GM18858 (cell line): Measurements from ENCODE around the gene PCBP3.
"Not testable (repeated sequence)": the region's sequence is repeated elsewhere in the genome, so short reads cannot be mapped to it uniquely, and the experiment has no call there.

ENCODE experiments used
- ATAC-seq: cut with Tn5 transposase; IDR thresholded peaks from one replicate; pipeline ENCODE4 v1.9.1; 2021; ENCODE audit not compliant: unreplicated experiment

The PCBP3 gene

GRCh38 chr21:45954921-45955320 is 311.4 kb downstream of the PCBP3 start:
- ATAC-seq, result no peak

DNA sequence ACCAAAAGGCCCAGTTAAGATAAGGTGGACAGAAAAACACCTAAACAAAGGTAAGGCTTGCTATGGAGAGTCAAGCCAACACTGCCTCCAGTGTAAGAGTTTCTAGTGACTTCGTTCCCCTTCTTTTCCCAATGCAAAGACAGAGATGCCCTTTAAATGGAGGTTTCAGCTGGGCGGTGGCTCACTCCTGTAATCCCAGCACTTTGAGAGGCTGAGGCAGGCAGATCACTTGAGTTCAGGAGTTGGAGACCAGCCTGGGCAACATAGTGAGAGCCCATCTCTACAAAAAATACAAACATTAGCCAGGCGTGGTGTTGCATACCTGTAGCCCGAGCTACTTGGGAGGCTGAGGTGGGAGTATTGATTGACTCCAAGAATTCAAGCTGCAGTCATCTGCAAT is 314.0 kb downstream of the PCBP3 start:
- ATAC-seq, result no peak

- no peak for ATAC-seq
Measured at GRCh38 chr21:45957981-45958600, 314.6 kb downstream of the PCBP3 start.

DNA sequence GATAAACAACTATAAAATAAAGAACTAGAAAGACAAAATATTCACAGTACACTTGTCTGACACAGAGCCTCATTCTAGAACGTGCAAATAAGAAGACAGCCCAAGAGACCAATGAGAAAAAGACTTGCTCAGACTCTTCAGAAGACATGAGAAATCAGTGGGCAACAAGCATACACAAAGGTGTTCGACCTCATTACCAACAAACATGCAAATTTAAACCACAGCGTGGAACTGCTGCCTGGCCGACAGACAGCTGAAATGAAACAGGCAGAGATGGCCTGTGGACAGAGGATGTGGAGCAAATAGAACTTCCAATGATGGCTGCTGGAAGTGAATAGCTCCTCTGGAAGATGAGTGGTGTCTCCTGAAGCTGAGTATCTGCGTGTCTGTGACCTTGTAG is 315.7 kb downstream of the PCBP3 start:
- ATAC-seq, result no peak

DNA sequence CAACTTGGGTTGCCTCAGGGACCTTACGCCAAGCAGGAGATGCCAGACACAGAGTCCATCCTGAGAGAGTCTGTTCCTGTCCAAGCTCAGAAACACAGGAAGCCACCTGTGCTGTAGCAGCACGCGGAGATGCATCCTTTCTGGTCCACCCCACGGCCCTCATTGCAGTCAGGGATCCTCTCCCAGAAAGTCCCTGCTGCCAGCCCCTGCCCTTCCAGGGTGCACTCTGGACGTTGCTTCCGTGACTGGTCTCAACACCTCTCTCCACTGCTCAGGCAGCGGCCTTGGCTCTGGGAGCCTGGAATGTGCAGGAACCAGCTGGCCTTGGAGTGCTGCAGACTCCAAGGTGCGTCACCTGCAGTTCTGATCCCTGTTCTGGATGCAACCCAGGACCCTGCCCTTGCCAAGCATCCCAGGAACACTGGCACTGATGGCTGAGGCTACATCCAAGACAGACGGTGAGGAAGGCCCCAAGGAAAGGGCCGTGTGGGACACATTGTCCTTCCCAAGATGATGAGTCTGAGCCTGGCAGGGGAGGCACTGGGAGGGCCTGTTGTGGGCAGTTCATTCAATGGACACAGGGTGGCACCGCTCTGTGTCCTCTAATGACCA is 316.4 kb downstream of the PCBP3 start:
- ATAC-seq, result no peak

DNA sequence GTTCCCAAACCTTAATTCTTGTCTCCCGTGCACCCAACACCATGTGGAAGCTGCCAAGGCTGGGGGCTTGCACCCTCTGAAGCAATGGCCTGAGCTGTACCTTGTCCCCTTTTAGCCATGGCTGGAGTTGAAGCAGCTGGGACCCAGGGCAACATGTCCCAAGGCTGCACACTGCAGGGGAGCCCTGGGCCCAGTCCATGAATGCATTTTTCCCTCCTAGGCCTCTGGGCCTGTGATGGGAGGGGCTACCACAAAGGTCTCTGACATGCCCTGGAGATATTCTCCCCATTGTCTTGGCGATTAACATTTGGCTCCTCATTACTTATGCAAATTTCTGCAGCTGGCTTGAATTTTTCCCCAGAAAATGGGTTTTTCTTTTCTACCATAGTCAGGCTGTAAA is 317.9 kb downstream of the PCBP3 start:
- ATAC-seq, result not testable (repeated sequence)

DNA sequence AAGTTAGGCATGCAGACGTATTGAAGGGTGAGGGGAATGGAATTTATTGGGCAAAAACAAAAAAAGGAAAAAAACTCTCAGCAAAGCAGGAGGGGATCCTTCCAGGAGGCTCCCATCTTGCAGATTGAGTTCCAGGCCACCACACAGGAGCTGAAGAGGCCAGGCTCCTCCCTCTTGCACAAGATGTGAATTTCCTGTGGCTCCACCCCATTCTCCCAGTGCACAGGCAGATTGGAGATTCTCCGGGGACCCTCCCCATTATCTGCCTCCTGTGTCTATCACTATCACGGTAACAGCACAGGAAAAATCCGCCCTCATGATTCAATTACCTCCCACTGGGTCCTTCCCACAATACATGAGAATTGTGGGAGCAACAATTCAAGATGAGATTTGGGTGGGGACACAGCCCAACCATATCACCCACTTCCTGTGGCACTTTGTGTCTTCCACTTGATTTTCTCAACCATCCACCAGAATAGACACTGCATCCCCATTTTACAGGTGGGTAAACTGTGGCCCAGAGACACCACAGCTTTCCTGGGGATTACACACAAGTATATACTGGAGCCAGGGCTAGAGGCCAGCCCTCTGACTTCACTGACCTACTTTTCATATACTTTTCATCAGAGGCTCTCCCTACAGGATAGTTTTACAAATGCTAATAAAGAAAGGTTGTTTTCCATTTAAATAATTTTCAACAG is 319.2 kb downstream of the PCBP3 start:
- ATAC-seq, result no peak

- ATAC-seq, result no peak
Measured at GRCh38 chr21:45963232-45963570, 319.7 kb downstream of the PCBP3 start.

GRCh38 chr21:45964649-45965048 is 321.1 kb downstream of the PCBP3 start:
- ATAC-seq, result no peak

DNA sequence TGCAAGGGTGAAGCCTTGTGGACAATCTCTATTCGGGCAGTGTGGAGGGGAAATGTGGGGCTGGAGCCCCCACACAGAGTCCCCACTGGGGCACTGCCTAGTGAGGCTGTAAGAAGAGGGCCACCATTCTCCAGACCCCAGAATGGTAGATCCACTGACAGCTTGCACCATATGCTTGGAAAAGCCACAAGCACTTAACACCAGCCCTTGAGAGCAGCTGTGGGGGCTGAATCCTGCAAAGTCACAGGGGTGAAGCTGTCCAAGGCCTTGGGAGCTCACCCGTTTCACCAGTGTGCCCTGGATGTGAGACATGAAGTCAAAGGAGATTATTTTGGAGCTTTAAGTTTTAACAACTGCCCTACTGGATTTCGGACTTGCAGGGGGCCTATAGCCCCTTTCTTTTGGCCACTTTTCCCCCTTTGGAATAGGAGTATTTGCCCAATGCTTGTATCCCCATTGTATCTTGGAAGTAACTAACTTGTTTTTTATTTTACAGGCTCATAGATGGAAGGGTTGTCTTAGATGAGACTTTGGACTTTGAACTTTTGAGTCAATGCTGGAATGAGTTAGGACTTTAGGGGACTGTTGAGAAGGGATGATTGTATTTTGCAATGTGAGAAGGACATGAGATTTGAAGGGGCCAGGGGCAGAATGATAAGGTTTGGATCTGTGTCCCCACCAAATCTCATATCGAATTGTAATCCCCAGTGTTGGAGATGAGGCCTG is 321.7 kb downstream of the PCBP3 start:
- no peak for ATAC-seq

DNA sequence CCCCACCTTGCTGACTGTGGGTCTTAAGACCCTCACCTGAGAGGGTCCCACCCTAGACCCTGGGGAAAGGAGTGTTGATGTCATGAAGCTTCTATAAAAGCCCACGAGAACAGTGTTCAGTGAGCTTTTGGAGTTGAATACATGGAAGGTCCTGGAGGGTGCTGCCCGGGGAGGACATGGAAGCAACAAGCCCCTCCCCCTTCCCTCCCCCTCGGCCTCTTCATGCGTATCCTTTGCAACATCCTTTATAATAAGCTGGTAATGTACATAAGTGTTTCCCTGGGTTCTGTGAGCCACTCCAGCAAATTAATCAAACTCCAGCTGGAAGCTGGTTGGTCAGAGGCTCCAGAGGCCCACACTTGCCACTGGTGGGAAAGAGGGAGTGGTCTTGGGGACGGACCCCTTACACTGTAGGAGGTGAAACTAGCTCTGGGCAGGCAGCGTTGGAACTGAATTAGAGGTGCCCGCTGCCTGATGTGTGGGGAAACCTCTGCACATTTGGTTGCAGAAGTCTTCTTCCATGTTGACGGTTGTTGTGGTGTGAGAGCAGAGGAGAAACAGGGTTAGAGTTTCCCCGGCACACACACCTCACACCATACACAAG is 323.4 kb downstream of the PCBP3 start:
- no peak for ATAC-seq

DNA sequence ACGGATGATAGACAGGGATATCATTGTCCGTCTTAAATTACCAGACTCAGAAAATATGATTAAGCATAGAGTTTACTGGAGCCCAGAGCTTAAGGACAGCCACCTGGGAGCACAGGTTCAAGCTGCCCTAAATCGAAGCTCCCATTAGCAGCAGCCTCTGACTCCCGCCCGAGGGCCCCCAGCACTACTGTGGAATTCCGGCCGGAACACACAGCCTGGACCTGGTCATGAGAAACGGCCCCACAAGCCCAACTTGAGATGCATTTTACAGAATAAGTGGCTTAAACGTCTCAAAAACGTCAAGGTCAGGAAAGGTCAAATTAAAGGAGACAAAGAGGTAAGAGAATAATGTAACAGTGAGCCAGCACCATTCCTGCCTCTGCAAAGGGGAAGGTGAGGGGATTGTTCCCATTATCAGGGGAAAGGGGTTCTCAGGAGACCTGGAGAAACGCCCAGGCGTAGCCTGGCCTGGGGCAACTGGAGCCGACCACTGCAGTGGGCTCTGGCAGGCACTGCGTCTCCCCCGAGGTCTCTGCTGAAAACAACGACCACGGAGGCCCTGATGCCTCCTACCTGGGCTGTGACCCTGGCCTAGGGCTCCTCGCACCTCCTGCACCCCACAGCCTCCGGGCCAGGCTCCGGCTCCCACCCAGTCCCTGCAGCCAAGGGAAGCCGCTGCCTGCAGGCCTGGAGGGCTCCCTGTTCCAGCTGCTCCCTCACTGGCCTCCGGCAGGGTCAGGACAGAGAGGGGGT is 326.6 kb downstream of the PCBP3 start:
- no peak for ATAC-seq

DNA sequence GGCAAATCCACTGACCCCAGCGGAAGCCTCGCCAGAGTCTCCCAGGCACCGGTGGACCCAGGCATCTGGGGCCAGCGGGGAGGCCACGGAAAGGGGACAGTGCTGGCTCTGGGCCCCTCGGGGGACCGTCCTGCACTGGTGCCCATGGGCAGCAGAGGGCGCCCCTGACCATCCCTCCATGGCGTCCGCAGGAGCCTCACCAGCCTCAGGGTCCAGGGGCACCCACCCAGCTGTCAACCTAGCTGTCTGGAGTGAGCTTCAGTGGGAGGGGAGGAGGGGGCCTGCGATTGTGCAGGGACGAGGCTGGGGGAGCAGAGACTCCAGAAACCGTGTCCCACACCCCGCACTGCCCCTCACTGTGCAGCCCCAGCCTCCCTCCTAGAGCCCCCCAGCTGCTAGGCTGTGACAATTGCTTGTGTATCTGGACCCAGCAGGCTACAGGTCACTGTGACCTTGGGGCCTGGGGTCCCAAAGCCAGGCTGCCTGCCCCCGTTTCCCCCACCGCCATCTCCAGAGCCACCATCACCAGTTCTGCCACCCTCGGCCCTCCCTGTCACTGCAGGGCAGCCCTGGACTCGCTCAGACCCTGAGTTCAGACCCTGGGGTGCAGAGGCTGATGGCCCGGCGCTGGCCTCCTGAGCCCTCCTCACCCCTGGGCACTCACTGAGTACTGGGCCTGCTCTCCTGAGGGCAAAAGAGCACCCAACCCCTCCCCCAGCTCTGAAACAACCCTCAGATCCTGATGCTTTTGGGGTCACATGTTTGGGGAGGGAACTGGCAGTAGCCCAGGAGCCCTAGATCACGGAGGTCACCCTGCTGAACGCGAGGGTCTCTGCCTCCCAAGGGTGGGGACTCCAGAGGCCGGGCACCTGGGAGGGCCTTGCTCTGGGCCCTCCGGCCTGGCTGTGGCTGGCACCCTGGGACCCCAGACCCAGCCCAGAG is 327.4 kb downstream of the PCBP3 start:
- ATAC-seq, result no peak

DNA sequence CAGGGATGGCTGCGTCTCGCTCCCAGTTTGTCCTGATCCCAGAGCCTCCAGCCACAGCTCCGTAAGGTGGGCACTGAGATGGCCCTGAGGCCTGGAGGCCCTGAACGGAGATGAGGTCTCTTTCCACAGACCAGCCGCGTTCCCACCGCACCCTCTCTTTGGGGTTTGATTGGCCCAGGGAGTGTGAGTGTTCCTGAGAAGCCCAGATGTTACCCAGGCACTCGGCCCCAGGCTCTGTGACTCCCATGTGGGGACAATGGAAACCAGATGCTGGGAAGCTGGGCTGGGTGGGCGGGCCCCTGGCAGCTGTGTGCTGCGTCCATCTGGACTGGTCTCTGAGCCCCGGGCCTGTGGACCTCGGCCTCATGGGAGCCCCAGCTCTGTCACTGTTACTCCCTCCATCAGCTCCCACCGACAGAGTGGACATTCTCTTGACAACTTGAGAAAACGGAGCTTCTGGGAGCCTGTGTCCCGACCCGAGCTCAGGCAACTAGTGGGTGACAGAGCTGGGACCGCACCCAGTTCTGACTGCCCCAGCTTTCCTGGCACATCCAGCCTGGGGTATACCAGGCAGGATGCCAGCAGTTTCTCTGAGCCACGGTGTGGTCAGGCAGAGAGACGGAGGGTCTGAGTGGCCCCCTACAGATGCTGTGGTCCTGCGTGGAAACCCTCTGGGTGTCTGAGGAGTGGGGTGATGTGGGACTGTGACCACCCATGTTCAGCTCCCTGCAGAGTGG is 328.3 kb downstream of the PCBP3 start:
- ATAC-seq, result no peak

- ATAC-seq, result no peak
Measured at GRCh38 chr21:45972353-45972715, 328.8 kb downstream of the PCBP3 start.

GRCh38 chr21:45972716-45973474 is 329.4 kb downstream of the PCBP3 start:
- ATAC-seq, result no peak

- no peak for ATAC-seq
Measured at GRCh38 chr21:45973475-45974072, 330.0 kb downstream of the PCBP3 start.
